Measurements from ENCODE around the gene TXNDC2.
"Not testable (repeated sequence)": the region's sequence is repeated elsewhere in the genome, so short reads cannot be mapped to it uniquely, and the experiment has no call there.

The TXNDC2 gene

GRCh38 chr18:9885170-9886004, at the start of gene TXNDC2:
TSS of gene TXNDC2 (plus strand) at chr18:9885973. CDS start at chr18:9886681, 708 bp downstream.
- DNase-seq (ENCODE audit: low spot score): no peak

GRCh38 chr18:9838144-9838877, 47.5 kb upstream of the TXNDC2 start:
- DNase-seq (ENCODE audit: low spot score): peak; percentile 83

- DNase-seq (ENCODE audit: low spot score): no peak
These were observed 46.6 kb upstream of the TXNDC2 start for GRCh38 chr18:9839211-9839610.

GRCh38 chr18:9839853-9840252, 45.9 kb upstream of the TXNDC2 start:
- peak; percentile 46 for DNase-seq (ENCODE audit: low spot score)

- no peak for DNase-seq (ENCODE audit: low spot score)
These were observed 44.0 kb upstream of the TXNDC2 start for GRCh38 chr18:9841752-9842151.

- DNase-seq (ENCODE audit: low spot score): no peak
These were observed 43.3 kb upstream of the TXNDC2 start for GRCh38 chr18:9842448-9842847.

- no peak for DNase-seq (ENCODE audit: low spot score)
These were observed 40.5 kb upstream of the TXNDC2 start for GRCh38 chr18:9845256-9845655.

GRCh38 chr18:9846162-9846925, 39.4 kb upstream of the TXNDC2 start:
- no peak for DNase-seq (ENCODE audit: low spot score)

- DNase-seq (ENCODE audit: low spot score): no peak
These were observed 37.4 kb upstream of the TXNDC2 start for GRCh38 chr18:9848170-9848879.

- DNase-seq (ENCODE audit: low spot score): peak; percentile 28
These were observed 36.1 kb upstream of the TXNDC2 start for GRCh38 chr18:9849407-9850283.

GRCh38 chr18:9850309-9850708, 35.5 kb upstream of the TXNDC2 start:
- DNase-seq (ENCODE audit: low spot score): no peak

GRCh38 chr18:9851511-9851910, 34.3 kb upstream of the TXNDC2 start:
- DNase-seq (ENCODE audit: low spot score): no peak

GRCh38 chr18:9852266-9853081, 33.3 kb upstream of the TXNDC2 start:
- no peak for DNase-seq (ENCODE audit: low spot score)

GRCh38 chr18:9854801-9855676, 30.7 kb upstream of the TXNDC2 start:
- DNase-seq (ENCODE audit: low spot score): no peak

GRCh38 chr18:9855681-9856080, 30.1 kb upstream of the TXNDC2 start:
- no peak for DNase-seq (ENCODE audit: low spot score)

- DNase-seq (ENCODE audit: low spot score): no peak
These were observed 29.7 kb upstream of the TXNDC2 start for GRCh38 chr18:9856092-9856491.

- not testable (repeated sequence) for DNase-seq (ENCODE audit: low spot score)
These were observed 28.2 kb upstream of the TXNDC2 start for GRCh38 chr18:9857479-9857998.

- DNase-seq (ENCODE audit: low spot score): no peak
These were observed 27.1 kb upstream of the TXNDC2 start for GRCh38 chr18:9858642-9859041.

- DNase-seq (ENCODE audit: low spot score): no peak
These were observed 26.5 kb upstream of the TXNDC2 start for GRCh38 chr18:9859232-9859631.

Measured in iPS-NIHi11 (cell line).